Retinal pigment epithelial cell (primary cell): ENCODE data around the gene TTPAL.

Experiments
- DNase-seq: peaks from one replicate; pipeline ENCODE4 v3.0.0-alpha.2; 2010; ENCODE audit warnings: low read depth
- H3K4me3 ChIP-seq: 2 replicates; pipeline ENCODE4 v1.5.1; 2011; ENCODE audit warnings: mild to moderate bottlenecking, low read length, control low read depth, moderate library complexity
- CTCF ChIP-seq: conservative IDR thresholded peaks from 2 replicates; pipeline ENCODE4 v1.5.1; 2011; ENCODE audit warnings: low read depth, low read length, control low read depth, inconsistent platforms

Gene TTPAL

GRCh38 chr20:44461142-44461802 lies 14.4 kb upstream of the TTPAL start:
- no peak for TF ChIP-seq CTCF
- H3K4me3 ChIP-seq = no peak overlapping the region
- DNase-seq = no peak

GRCh38 chr20:44461803-44462174 lies 13.9 kb upstream of the TTPAL start:
- TF ChIP-seq CTCF = no peak
- no peak for DNase-seq
- no peak overlapping the region for H3K4me3 ChIP-seq

- DNase-seq = no peak
- H3K4me3 ChIP-seq = no peak overlapping the region
- no peak for TF ChIP-seq CTCF
These were observed 12.2 kb upstream of the TTPAL start for GRCh38 chr20:44463466-44463865.

- H3K4me3 ChIP-seq = no peak overlapping the region
- TF ChIP-seq CTCF = no peak
- DNase-seq = no peak
These were observed 11.2 kb upstream of the TTPAL start for GRCh38 chr20:44464514-44464913.

- DNase-seq = no peak
- no peak for TF ChIP-seq CTCF
- no peak overlapping the region for H3K4me3 ChIP-seq
These were observed 10.6 kb upstream of the TTPAL start for GRCh38 chr20:44465001-44465560.

GRCh38 chr20:44467289-44467883 lies 8.3 kb upstream of the TTPAL start:
- H3K4me3 ChIP-seq = no peak overlapping the region
- no peak for DNase-seq
- no peak for TF ChIP-seq CTCF
